Adrenal gland (tissue), 5 donors: ENCODE results near the gene PRSS12.

ENCODE experiments used
- CTCF ChIP-seq, 6 experiments: fragments of 450-650 bp in 4 of 6; fragments of 200-600 bp in 2 of 6; sonication (generic) in 1 of 6; IDR thresholded peaks; 1 replicate in 5 of 6; 2 replicates in 1 of 6; pipeline versions ENCODE4 v1.5.1 to v1.8.0; 2016 to 2021; ENCODE audit warnings: antibody characterized with exemption in 6 of 6, mild to moderate bottlenecking in 2 of 6, moderate library complexity in 1 of 6
- POLR2A ChIP-seq, 2 donors: fragments of 450-650 bp; IDR thresholded peaks; one replicate each; pipeline ENCODE4 v1.6.1; 2017; ENCODE audit warnings: antibody characterized with exemption in 2 of 2, mild to moderate bottlenecking in 2 of 2, moderate library complexity in 1 of 2
- donor health status: DM: no; HTN: no; CAD: no.

DNA sequence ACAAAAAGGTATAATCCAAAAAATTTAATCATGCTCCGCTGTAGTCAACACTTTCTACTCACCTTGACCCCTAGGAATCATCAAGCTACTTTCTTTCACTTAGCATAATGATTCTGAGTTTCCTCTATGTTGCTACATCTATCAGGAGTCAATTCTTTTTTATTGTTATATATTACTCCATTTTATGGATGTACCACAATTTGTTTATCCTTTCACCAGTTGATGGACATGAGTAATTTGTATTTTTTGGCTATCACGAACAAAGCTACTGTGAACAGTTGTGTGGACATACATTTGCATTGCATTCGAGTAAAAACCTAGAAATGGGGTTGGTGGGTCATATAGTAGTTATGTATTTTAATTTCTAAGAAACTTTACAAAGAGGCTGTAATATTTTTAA, 102.9 kb downstream of the PRSS12 start:
- TF ChIP-seq CTCF (IDR thresholded peaks at IDR 0.05), result no peak
- TF ChIP-seq POLR2A (IDR thresholded peaks at IDR 0.05), result no peak
